HG02870 (cell line): ENCODE measurements around the gene KDM4B.

ENCODE experiments used
- ATAC-seq: cut with Tn5 transposase; IDR thresholded peaks from one replicate; pipeline ENCODE4 v1.9.1; 2021; ENCODE audit warnings: mild to moderate bottlenecking, moderate library complexity; ENCODE audit not compliant: unreplicated experiment

Gene KDM4B

GRCh38 chr19:5132206-5132560 lies 163.3 kb downstream of the KDM4B start:
- no peak for ATAC-seq

DNA sequence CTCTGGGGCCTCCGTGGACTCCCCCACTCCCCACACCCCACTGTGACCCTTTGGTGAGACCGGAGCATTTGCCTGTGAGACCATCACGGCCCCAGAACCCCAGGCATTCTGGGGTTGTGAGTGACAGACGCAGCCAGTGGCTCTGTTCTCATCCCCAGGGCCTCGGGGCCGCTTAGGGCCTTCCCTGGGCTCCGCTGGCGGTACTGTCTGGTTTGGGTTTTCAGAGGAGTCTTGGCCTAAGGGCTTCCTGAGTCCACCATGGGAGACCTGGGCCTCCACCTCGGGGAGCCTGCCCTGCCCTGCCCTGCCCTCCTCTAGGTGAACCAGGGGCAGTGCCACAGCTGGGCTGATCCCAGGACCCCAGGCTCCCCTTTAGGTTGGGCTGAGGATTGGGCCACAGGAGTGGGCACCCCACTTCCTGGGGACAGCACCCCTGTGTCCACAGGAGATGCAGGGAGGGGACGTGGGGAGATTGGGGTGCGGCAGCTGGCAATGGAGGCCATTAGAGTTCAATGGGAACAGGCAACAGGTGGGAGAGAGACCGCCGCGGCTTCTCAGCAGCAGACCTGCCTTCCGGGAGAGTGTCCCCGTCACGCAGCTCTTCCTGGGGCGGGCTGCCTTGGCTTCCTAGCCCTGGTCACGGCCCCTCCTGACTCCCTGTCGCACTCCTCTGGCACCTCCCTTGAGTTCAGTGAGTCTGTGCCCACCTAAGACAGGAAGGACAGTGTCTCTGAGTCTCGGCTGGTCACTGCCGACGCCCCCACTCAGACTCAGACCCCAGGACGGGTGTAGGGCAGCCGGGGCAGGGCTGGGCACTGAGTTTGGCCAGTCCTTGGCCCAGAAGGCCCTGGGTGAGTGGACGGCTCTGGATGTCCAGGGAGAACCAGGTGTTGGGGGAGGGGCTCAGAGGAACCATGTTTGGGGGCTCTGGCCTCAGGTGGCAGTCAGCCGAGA lies 164.1 kb downstream of the KDM4B start:
- ATAC-seq = no peak

GRCh38 chr19:5133986-5134595 lies 165.2 kb downstream of the KDM4B start:
- no peak for ATAC-seq

GRCh38 chr19:5134691-5135090 lies 165.8 kb downstream of the KDM4B start:
- ATAC-seq = no peak

- no peak for ATAC-seq
These were observed 167.4 kb downstream of the KDM4B start for GRCh38 chr19:5136073-5136855.

GRCh38 chr19:5137114-5137513 lies 168.2 kb downstream of the KDM4B start:
- ATAC-seq = no peak

GRCh38 chr19:5137571-5138124 lies 168.7 kb downstream of the KDM4B start:
- no peak for ATAC-seq

GRCh38 chr19:5138606-5139582 lies 170.0 kb downstream of the KDM4B start:
- ATAC-seq = no peak

GRCh38 chr19:5139583-5140325 lies 170.8 kb downstream of the KDM4B start:
- no peak for ATAC-seq

- ATAC-seq = no peak
These were observed 172.4 kb downstream of the KDM4B start for GRCh38 chr19:5141129-5141849.

GRCh38 chr19:5141850-5142724 lies 173.2 kb downstream of the KDM4B start:
- no peak for ATAC-seq

GRCh38 chr19:5142725-5143097 lies 173.8 kb downstream of the KDM4B start:
- ATAC-seq = no peak

DNA sequence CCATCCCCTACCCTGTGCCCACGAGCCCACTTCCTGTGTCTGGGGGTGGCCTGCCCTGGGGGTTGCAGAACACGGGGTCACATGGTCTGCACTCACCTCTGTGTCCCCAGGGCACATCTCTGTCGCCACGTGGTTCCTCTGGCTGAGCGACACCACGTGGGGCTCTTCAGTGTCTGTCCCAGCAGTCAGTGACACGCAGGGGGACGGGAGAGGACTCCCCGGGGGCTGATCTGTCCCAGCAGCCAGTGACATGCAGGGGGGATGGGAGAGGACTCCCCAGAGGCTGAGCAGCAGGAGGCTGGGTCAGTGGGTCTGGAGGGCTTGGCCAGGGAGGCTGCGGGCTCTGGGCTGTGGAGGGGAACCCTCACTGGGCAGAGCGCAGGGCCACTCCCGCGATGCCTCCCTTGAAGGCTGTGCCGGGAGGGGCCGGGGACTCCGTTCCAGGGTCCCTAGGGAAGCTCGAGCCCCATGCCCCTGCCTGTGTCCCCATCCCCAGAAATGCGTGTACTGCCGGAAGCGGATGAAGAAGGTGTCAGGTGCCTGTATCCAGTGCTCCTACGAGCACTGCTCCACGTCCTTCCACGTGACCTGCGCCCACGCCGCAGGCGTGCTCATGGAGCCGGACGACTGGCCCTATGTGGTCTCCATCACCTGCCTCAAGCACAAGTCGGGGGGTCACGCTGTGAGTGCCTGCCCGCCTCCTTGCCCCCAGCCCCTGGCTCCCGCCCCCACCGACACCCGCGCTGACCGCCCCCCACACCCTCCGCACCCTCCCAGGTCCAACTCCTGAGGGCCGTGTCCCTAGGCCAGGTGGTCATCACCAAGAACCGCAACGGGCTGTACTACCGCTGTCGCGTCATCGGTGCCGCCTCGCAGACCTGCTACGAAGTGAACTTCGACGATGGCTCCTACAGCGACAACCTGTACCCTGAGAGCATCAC lies 174.8 kb downstream of the KDM4B start:
- no peak for ATAC-seq

DNA sequence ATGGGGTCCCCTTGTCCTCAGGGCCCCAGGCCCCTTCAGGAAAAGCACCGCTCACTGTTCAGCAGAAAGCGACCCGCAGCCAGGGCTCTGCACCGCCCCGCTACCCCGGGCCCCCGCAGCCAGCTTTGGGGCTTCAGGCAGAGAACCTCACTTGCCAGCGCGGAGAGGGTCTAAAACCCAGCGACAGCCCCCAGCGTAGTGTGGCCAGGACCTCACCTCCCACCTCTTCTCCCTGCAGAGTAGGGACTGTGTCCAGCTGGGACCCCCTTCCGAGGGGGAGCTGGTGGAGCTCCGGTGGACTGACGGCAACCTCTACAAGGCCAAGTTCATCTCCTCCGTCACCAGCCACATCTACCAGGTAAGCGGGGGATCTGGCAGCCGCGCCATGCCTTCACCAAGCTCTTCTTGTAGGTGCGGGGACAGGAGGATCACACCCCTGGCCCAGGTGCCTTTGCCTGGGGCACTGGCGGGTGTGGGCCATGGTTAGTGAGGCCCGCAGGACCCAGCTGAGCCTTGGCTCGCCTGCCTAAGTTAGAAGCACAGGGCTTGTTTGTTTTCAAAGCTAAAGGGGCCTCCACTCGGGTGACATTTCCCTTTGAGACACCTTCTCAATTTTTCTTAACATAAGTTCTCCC lies 175.7 kb downstream of the KDM4B start:
- no peak for ATAC-seq

- no peak for ATAC-seq
These were observed 176.9 kb downstream of the KDM4B start for GRCh38 chr19:5145521-5146511.
